ENCODE results near the gene DOCK4.

Gene DOCK4

DNA sequence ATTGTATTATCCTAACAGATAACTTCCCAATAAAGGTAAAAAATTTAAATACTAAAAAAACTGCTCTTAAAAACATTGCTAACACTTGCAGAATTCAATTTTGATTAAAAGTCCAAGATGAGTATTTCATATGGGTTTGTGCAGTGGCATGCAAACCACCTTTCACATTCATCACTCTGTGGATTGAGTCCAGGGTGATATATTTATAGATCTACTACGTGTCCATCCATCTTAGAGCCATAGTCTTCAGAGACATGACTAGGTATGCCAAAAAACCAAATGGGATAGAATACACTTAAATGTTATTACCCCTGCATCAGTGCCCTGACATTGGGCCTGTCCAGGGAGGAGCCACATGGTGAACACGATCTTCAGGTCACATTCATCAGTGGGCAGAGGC is 96.0 kb downstream of the DOCK4 start:
- H3K4me2 ChIP-seq (ENCODE audit: low read depth, low read length, poor library complexity, severe bottlenecking): no peak overlapping the region

DNA sequence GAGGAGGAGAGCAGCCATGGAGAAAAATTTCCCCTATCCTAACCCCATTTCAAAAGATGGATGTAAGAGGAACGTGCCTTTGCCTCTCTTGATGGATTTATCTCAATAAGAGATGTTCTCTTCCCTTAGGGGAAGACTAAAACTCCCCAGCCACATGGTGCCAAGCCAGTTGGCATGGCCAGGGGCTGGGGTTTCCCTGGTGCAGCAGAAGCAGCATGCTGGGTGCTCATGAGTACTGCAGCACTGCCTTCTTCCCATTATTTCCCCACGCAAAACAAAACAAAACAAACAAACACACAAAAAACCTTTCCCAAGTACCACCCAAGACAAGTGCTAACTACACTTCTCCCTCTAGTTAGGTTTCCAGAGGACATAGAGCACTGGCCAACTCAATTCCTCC is 97.2 kb downstream of the DOCK4 start:
- no peaks in the 10 kb centered on the region for H3K9me3 ChIP-seq (ENCODE audit: insufficient read depth, low read depth, low read length)
- H4K20me1 ChIP-seq (ENCODE audit: insufficient read depth, low read length, poor library complexity, severe bottlenecking): no peaks in the 10 kb centered on the region
- no peaks in the 10 kb centered on the region for H3K27me3 ChIP-seq (ENCODE audit: insufficient read depth, low read length, poor library complexity, severe bottlenecking)
- H3F3A ChIP-seq (ENCODE audit: low read depth): no peaks in the 10 kb centered on the region
- H3K4me3 ChIP-seq (ENCODE audit: low read length, poor library complexity, severe bottlenecking): no peak overlapping the region
- no peaks in the 10 kb centered on the region for H3K9me2 ChIP-seq (replicated peaks; ENCODE audit: low read depth, low read length)
- H3K4me2 ChIP-seq (ENCODE audit: low read depth, low read length, poor library complexity, severe bottlenecking): no peak overlapping the region
- no peak overlapping the region for H3K9ac ChIP-seq (ENCODE audit: low read depth, low read length, poor library complexity, severe bottlenecking)
- no peaks in the 10 kb centered on the region for H3K36me3 ChIP-seq (ENCODE audit: insufficient read depth, low read length)
- H2AFZ ChIP-seq (ENCODE audit: low read length): no peak overlapping the region
- peaks cover 6% of the 10 kb centered on the region for H3K4me1 ChIP-seq (ENCODE audit: insufficient read depth, low read length, poor library complexity, severe bottlenecking)
- no peaks in the 10 kb centered on the region for H3K79me2 ChIP-seq (ENCODE audit: insufficient read depth, low read length)
- TF ChIP-seq, protein P1, sequence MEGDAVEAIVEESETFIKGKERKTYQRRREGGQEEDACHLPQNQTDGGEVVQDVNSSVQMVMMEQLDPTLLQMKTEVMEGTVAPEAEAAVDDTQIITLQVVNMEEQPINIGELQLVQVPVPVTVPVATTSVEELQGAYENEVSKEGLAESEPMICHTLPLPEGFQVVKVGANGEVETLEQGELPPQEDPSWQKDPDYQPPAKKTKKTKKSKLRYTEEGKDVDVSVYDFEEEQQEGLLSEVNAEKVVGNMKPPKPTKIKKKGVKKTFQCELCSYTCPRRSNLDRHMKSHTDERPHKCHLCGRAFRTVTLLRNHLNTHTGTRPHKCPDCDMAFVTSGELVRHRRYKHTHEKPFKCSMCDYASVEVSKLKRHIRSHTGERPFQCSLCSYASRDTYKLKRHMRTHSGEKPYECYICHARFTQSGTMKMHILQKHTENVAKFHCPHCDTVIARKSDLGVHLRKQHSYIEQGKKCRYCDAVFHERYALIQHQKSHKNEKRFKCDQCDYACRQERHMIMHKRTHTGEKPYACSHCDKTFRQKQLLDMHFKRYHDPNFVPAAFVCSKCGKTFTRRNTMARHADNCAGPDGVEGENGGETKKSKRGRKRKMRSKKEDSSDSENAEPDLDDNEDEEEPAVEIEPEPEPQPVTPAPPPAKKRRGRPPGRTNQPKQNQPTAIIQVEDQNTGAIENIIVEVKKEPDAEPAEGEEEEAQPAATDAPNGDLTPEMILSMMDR (conservative IDR thresholded peaks at IDR 0.05; ENCODE audit: low read length): no peak
- no peak for TF ChIP-seq EZH2phosphoT487 (IDR thresholded peaks at IDR 0.05; ENCODE audit: borderline replicate concordance)

More for the DNA sequence above, 96.0 kb downstream of the DOCK4 start:
- no peaks in the 10 kb centered on the region for H3K9me3 ChIP-seq (ENCODE audit: insufficient read depth, low read depth, low read length)
- H3K79me2 ChIP-seq (ENCODE audit: insufficient read depth, low read length): no peaks in the 10 kb centered on the region
- no peak overlapping the region for H2AFZ ChIP-seq (ENCODE audit: low read length)
- no peak overlapping the region for H3K4me3 ChIP-seq (ENCODE audit: low read length, poor library complexity, severe bottlenecking)
- no peaks in the 10 kb centered on the region for H3K36me3 ChIP-seq (ENCODE audit: insufficient read depth, low read length)
- TF ChIP-seq, protein P1 (conservative IDR thresholded peaks at IDR 0.05; ENCODE audit: low read length): no peak
- no peak for TF ChIP-seq EZH2phosphoT487 (IDR thresholded peaks at IDR 0.05; ENCODE audit: borderline replicate concordance)
- H3F3A ChIP-seq (ENCODE audit: low read depth): no peaks in the 10 kb centered on the region
- H3K9me2 ChIP-seq (replicated peaks; ENCODE audit: low read depth, low read length): no peaks in the 10 kb centered on the region
- H3K4me1 ChIP-seq (ENCODE audit: insufficient read depth, low read length, poor library complexity, severe bottlenecking): peaks cover 6% of the 10 kb centered on the region
- no peaks in the 10 kb centered on the region for H4K20me1 ChIP-seq (ENCODE audit: insufficient read depth, low read length, poor library complexity, severe bottlenecking)
- no peak overlapping the region for H3K9ac ChIP-seq (ENCODE audit: low read depth, low read length, poor library complexity, severe bottlenecking)
- H3K27me3 ChIP-seq (ENCODE audit: insufficient read depth, low read length, poor library complexity, severe bottlenecking): no peaks in the 10 kb centered on the region

DNA sequence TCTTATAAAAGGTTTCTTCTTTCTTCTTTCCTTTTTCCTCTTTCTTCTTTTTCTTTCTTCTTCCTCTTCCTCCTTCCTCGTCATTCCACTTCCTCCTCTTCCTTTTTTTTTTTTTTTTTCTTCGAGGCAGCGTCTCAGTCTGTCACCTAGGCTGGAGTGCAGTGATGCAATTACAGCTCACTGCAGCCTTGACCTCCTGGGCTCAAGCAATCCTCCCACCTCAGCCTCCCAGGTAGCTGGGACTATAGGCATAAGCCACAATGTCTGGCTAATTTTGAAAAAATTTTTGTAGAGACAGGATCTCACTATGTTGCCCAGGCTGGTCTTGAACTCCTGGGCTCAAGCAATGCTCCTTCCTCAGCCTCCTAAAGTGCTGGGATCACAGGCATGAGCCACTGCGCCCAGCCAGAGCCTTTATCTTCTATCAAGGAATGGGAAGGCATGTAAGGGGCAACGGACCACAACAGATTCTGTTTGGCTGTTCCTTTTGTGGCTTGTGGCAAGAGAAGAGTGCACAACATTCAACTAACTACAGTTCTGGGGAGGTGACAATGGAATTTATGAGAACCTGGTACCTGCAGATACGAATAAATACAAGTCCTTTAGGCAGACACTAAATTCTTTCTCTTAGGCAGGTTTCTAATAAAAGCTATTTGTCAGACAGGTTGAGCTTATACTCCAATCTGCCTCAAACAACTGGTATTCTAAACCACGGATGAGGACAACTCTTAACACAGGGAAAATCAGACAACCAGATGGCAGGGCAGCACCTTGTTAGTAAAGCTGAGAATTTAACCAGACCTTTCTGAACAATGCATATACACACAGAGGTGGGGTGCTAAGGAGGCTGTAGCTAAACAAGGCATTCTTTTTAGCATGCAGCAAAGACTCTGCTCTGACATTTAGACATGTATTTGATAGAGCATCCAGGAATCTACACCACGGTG is 100.3 kb downstream of the DOCK4 start:
- H3K9me2 ChIP-seq (replicated peaks; ENCODE audit: low read depth, low read length): no peaks in the 10 kb centered on the region
- H4K20me1 ChIP-seq (ENCODE audit: insufficient read depth, low read length, poor library complexity, severe bottlenecking): no peaks in the 10 kb centered on the region
- TF ChIP-seq, protein P1 (conservative IDR thresholded peaks at IDR 0.05; ENCODE audit: low read length): no peak
- no peak for TF ChIP-seq EZH2phosphoT487 (IDR thresholded peaks at IDR 0.05; ENCODE audit: borderline replicate concordance)
- H3K27me3 ChIP-seq (ENCODE audit: insufficient read depth, low read length, poor library complexity, severe bottlenecking): no peaks in the 10 kb centered on the region
- H3K79me2 ChIP-seq (ENCODE audit: insufficient read depth, low read length): no peaks in the 10 kb centered on the region
- no peak overlapping the region for H3K4me2 ChIP-seq (ENCODE audit: low read depth, low read length, poor library complexity, severe bottlenecking)
- H3K4me3 ChIP-seq (ENCODE audit: low read length, poor library complexity, severe bottlenecking): no peak overlapping the region
- H2AFZ ChIP-seq (ENCODE audit: low read length): no peak overlapping the region
- no peak overlapping the region for H3K9ac ChIP-seq (ENCODE audit: low read depth, low read length, poor library complexity, severe bottlenecking)
- H3K9me3 ChIP-seq (ENCODE audit: insufficient read depth, low read depth, low read length): no peaks in the 10 kb centered on the region
- H3K4me1 ChIP-seq (ENCODE audit: insufficient read depth, low read length, poor library complexity, severe bottlenecking): peaks cover 10% of the 10 kb centered on the region
- H3K36me3 ChIP-seq (ENCODE audit: insufficient read depth, low read length): no peaks in the 10 kb centered on the region
- H3F3A ChIP-seq (ENCODE audit: low read depth): no peaks in the 10 kb centered on the region
